GM21360 (cell line): ENCODE data around the gene RAD51B.

ENCODE experiments used
- ATAC-seq: cut with Tn5 transposase; IDR thresholded peaks from one replicate; pipeline ENCODE4 v1.9.1; 2021; ENCODE audit warnings: mild to moderate bottlenecking, moderate library complexity; ENCODE audit not compliant: unreplicated experiment

Gene RAD51B

DNA sequence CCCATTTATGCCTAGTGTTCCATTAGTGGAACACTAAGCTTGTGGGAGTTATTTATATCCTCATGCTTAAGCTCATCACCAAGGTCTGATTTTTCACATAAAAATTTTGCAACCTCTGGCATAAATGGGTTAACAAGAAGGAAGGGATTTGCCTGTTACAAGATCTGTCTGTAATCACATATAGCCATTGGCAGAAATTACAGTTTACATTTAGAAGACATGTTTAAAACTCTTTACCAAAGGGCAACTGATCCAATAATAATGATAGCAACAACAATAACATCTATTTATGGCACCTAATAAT, 550.4 kb downstream of the RAD51B start:
- ATAC-seq = no peak

DNA sequence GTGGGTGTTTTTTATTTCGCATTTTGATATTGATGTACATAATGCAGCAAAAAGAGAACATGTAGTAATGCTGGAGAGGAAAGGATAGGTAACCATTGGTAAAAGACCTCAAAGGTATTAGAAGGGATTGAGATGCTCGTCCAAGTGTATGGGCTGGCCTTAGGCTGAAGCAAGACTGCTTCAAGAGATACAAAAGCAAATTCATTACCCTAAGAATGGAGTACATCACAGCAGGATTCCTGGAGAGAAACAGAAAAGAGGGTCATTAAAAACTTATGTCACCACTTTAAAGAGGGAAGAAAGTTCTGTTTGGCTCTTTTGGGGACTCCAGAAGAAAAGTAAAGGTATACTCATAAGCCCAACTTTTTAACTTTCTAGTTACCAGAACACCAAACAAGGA, 552.8 kb downstream of the RAD51B start:
- ATAC-seq = no peak

DNA sequence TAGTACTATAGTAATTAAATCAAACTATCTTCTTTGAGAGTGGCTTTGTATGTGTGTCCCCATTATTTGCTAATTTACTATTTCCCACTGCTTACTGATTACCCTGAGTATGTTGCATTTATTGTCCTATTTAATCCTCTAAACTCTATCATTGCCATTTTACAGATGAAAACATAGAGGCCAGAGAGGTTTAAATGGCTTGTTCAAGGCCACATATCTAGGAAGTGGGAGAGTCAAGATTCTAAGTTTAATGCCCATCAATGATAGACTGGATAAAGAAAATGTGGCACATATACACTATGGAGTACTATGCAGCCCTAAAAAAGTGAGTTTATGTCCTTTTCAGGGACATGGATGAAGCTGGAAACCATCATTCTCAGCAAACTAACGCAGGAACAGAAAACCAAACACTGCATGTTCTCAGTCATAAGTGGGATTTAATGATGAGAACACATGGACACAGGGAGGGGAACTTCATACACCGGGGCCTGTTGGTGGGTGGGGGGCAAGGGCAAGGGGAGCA, 553.6 kb downstream of the RAD51B start:
- ATAC-seq = no peak

DNA sequence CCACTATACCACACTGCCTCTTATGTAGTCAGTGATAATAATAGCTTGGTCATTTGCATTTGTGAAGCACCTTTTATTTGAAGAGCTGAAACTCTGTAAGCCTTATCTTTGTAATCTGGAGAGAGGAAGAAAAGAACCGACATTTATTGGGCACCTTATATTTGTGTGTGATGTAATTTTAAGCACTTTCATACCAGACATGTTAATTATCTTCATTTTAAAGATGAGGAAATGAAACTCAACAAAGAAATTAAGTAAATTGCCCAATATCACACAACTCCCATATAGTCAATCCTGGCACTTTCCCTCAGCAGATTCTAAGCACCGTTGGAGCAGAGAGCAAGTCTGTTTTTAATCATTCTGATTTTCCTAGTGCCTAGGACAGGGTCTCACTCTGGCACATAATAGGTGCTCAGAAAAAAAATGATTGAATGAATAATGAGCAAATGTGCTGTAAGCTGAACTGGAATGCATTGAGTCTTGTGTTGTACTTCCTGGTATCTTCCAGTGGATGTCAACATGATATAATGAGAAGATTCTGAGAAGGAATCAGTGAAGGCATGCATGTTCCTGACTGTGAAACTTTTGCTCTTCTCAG, 554.4 kb downstream of the RAD51B start:
- no peak for ATAC-seq

DNA sequence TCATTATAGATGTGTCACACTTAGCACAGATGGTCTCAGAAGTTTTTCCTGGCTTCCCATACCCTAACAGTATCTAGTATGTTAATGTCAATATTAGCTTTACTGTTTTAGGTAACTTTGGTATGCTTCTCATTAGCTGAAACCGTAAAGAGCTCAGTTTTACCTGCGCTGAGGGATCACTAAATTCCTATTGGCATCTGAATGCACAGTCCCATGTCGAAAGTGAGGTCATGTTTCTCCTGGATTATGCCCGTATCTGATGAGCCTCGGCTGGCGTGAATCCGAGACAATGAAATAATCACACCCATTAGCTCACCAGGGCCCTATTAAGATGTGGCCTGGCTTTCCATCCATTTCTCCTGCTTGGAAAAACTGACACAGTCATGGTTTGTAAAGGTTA, 555.1 kb downstream of the RAD51B start:
- no peak for ATAC-seq

DNA sequence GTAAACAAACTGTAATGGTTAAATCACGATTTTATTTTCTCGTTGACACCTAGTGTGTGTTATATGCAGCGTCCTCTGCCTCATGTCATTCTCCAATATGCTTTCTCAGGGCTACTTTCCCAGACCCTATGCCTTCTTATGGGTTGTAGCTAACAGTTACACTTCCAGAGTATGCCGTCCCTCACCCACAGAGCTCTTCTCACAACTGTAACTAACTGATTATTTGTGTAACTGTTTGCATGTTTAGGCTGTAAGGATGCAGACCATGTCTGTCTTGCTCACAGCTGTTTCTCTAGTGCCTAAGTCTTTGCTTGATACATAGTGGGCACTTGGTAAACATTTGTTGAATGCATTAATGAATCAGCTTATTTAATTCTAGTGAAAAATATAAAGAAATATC, 555.8 kb downstream of the RAD51B start:
- no peak for ATAC-seq

DNA sequence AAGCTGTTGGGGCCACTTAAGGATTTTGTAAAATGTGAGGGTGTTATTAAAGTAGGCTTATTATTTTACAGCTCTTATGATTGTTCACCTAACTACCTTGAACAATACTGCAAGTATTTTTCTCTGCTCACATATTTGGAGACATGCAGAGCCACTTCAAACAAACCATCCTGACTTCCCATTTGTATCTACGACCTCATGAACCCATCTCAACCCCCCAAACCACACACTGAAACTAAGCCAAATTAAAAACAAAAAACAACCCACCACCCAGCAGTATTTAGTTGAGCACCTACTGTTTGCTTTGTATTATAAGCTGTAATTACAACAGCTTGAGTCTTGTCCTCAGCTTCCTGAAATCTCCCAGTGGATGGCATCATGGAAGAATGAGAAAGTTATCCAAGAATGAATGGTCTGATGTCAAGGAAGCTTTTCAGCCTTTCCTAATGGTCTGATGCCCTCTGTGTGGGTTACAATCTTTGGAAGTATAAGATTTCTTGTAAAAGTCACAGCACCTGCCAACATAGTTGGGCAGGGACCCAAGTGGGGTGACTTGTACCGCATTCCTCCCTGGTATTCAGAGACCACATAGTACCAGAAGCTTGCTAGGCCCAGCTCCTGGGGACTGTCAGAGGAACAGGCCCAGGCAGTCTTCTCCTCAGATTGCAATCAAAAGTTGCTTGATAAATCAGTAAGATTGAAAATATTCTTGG, 556.6 kb downstream of the RAD51B start:
- no peak for ATAC-seq

DNA sequence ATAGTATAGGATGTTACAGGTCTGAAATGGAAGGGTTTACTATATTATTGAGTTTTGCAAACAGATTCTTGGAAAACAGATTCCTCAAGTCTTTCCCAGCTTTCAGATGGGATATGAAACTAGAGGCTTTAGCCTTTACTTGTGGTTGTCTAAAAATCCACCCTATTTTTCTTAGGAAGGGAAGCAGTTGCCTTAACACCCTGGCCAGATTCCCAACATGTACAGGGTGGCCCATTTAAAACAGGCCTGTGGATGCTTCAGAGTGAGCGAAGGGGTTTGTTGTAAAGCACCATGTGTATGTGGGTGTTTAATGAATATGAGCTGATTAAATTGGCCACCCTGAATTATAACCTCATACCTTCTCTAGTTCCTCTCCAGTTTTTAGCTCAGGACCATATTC, 557.4 kb downstream of the RAD51B start:
- no peak for ATAC-seq

DNA sequence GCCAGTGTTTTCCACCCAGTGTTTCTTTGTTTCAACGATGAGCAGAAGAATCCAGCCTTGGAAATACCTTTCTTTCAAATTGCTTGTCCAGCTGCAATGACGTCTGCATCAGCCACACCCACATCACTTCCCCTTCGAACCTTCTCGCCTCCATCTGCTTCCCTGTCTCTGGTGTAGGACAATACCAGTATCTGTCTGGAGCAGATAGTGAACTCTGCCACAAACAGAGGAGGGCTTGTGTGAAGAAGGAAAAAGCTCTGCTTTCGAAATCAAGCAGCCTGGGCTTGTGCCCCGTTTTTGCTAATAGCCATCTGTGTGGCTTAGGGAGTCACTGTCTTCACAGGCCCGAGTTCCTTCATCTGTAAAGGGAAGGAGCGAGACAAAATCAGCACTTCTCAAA, 557.9 kb downstream of the RAD51B start:
- no peak for ATAC-seq

DNA sequence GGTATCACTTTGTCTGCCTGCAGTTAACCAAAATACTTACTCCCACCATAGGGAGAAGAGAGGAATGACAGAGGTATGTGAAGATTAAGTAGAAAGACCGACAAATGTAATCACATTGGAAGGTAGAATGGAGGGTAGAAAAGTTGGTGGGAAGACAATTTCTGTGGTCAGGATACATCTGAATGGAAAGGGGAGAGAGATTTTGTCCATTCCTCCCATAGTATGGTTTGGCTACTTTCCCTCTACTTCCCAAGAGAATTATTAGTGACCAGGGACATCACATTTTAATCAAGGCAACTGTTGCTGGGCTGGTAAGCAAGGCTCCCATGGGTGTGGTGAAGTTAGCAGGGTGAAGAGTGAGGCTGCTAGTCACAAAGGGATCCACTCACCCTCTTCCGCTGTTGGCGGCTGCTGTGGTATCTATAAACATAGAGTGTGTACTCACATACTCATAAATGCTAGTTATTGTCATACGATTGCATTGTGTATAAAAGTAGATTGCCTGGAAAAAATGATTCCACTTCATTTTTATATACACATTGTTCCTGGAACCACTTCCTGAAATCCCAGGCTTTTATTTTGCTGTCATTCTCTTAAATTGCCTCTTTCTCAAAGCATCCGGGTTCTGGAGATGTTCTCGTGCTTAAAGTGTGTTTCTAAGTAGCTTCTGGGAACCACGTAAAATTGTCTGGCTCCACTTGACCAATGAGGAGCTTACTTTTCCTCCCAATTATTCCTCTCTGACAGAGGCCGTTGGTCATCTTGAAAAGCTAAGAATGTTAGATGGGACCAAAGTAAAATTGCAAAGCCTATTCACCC, 560.1 kb downstream of the RAD51B start:
- ATAC-seq = no peak

DNA sequence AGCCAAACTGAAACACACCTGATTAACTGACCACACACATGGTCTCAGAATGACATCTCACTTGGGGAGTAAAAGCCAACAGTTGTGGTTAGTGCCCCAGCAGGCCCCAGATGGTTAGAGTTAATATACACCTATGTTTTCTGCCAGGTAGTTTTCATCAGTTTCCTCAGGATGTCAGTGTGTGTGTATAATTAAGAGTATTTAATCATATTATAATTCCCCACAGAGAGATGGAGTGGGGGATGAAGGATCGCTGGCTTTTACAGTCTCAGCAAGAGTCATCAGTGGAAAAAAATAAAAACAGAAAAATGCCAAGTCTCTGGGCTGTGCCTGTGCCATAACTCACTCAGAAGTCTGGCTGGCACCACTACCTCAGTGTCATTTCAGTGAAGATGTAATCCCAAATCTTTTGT, 560.8 kb downstream of the RAD51B start:
- no peak for ATAC-seq

DNA sequence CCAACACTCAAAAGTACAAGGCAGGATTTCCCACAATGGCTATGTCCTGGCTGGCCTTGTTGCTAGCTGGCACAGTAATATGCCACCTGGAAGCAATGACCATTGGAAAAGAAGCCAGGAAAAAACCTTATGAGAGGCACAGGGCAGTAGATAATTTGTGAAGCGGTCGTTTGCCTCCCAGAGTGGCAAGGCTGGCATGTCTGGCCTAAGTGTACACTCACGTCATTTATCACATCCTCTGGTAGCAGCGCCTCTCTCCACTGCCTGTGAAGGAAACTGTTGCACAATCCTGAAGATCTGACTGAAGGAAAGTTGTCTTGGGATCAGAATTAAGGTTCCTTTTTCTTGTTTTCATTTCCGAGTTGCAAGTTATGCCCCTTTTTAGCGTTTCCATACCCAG, 564.8 kb downstream of the RAD51B start:
- no peak for ATAC-seq

DNA sequence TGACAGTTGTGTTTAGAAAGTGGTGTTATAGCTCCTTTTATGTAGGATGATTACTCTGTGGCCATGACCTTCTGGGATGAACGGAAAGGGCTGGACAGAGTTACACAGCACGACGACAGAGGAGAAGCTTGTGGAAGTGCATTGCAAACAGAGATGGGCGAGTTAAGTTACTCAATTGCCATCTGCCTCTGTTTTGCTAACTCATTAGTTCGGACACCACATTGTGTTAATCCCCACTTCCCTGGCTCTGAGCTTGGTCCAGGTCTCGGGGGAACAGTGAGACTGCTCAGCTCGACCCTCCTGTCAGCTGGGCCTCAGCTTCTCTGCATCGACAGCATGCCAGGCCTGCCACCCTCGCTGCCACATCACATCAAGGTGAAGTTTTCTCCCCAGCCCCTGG, 565.3 kb downstream of the RAD51B start:
- no peak for ATAC-seq

DNA sequence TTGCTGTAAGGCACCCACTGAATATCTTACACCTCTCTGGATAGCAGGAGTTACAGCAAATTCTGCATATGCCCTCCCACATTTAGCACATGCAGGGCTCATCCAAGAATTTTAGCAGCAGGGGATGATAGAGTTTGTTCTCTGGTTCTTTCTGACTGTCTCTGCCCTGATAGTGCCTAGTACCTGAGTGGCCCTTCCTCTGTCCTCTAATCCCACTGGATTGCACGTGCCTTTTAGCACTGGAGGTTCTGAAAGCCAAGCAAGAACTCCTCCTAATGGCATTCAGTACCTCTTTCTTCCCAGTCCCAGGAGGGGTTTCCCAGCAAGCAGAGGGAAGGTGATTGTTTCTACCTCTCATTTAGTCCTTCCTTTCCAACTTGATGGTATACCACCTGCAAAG, 566.9 kb downstream of the RAD51B start:
- no peak for ATAC-seq

DNA sequence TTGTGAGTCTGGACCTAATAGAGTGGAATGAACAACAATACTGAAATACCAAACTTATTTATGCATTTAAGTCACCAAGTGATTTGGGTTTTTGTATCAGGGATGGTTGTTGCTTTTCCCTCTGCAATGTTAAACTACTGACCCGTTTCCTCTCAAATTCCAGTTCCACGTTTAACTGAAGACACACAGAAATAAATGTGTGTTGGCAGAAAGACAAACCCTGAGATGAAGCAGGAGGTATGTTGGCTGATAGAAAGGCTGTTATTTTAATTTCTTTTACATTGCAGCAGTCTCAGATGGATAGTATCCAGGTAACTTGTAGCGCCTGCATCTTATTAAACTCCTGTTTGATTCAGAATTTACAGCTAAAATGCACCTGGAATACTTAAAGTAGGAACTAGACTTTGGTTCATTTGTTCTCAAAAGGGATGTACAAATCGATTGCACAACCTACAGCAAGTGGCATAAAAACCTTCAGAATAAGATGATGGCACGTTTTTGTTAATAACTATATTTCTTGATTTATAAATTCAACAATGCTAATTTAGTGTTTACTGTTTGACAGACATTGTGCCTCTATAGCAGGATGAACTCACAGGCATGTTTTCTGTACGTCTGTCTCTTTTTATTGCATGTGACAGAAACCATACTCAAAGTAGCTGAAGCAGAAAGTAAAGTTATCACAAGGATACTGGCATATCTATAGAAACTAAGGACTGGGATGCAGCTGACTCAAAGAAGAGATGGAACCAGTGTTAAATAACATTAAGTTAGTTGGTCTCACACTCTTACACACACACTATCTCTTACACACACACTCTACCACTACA, 567.6 kb downstream of the RAD51B start:
- ATAC-seq = no peak

DNA sequence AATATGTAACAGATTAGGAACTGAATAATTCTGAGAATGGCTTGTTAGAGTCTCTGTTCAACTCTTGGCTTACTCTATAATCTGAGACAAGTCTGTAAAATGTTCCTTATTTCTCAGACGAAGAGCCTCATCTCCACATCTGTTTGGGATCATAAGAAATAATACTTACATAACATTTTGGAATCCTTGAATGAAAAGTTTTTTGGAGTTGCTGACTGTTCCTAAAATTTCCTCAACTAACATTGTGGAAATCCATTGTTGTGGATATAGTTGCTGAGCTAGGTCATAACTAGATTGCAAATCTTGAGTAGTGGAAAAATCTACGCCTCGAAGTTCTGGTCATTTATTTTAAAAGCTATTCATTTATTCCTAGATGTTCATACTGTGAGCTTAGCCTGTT, 570.4 kb downstream of the RAD51B start:
- ATAC-seq = no peak

DNA sequence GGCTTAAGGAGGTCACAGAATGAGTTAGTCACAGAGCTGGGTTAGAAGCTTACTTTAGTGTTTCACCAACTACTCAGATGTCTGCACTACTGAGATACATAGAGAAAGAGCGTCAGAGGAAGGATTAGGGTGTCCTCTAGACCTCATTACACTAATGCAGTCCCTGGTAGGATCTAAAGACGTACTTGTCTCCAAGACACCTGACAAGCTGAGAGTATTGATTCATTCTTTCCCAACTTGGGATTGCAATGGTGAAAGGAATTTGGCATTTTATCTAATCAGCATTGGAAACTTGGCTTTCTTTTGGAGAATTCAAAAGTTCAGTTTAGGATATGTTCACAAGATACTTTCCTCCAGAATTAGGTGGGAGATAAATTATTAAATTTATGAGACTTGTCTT, 571.2 kb downstream of the RAD51B start:
- ATAC-seq = no peak

DNA sequence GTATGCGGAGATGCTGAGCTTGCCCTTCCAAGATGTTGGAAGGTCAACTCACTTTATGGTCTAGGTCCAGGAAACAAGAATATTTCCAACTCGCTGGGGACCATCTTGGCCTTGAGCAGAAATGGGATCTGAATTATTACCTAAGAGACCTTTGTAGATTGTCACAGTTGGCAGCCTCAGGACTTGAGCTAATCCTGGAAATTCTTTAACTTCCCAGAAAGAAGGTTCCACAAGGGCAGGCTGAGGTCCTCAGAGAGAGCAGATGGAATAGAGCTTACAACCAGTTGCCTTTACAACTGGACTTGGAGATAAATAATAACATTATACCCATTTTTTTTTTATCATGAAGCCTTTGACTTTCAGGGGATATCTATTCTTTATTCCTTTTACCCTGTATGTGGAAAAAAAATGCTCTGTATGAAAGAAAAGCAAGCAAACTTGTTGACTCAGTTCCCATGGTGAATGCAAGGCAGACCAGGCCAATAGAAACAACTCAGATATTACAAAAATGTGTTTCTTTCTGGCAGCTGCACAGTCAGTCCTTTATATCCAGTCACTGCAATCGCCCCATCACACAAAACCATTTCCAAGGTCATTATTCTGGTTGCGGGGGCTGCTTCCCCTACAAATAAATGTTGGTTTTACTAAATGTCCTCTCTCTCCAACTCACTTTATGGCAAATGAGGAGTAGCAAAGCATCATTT, 571.9 kb downstream of the RAD51B start:
- ATAC-seq = no peak

DNA sequence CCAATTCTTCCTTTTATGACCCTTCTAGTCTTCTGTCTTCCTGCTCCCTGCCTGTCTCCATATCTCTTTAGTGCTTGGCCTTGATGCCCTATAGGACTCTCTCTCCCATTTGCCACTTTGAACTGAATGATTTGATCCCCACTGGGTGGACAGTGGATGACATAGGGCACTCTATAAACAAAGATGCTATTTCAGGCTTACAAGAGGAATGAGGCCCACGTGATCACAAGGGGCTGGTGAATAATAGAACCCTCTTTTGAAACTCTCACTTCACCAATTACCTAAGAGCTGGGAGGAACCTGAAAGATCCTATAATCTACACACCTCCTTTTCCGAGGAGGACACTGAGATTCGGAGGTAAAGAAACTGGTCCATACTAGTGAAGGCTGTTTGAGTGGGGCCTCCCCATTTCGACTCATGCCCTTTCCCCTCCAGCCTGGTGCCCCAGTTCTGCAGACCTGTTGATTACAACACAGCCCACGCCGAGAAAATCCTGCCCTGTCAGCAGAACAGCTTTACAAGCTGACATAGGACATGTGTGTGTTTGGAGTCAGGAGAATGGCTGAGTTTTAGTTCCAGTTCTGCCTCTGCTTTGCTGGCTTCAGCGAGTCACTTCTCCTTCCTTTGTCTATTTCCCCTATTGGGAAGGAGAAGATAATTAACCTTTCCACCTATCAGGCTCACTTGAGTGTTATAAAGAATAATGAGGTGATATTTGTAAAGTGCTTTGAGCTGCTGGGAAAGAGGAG, 573.0 kb downstream of the RAD51B start:
- ATAC-seq = no peak

DNA sequence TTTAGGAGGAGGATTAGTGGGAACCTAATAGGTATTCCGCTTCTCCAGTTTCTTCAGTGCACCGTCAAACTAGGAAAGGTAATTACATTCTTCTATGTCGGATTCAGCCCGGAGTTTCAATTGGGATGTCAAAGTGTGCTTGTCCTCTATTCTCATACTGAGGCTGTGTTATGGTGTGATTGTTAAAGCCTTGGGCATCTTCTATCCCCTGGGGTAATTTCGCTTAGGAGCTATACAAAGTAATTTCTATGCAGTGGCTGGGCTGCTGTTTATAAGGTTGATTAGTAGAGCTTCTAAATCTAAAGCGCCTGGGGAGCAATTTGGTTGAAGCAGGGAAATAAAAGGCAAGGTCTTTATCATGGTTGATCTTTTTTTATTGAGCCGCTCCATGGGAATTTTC, 573.7 kb downstream of the RAD51B start:
- ATAC-seq = no peak
